NCI-H446 treated with DMSO at 0.1 percent for 48 hours (cell line): Measurements from ENCODE around the gene OXCT1.
"Not testable (repeated sequence)": the region's sequence is repeated elsewhere in the genome, so short reads cannot be mapped to it uniquely, and the experiment has no call there.

ENCODE experiments used
- DNase-seq: peaks from one replicate; lab custom pipeline; 2025; lab: John Stamatoyannopoulos, UW

OXCT1 gene

DNA sequence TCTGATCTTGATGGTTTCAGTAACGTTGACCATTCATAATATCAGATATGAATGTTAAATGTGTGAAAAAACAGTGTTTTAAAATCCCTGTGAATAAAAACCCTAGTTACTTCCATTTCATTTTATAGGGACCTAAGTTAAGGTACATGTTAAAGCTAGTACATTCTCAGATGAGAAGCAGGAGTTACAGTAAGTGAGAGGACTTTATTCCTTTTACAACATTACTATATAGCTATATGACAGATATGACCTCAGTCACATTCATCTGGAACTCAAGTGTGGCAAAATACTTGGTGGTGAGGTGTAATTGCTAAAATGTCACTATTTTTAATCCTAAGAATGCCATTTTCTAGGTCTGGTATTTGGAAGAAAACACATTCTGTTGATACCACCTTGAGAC, 96.4 kb downstream of the OXCT1 start:
- no peak for DNase-seq

- DNase-seq = no peak
These were observed 97.3 kb downstream of the OXCT1 start for GRCh38 chr5:41772785-41773442.

GRCh38 chr5:41772056-41772455, 98.2 kb downstream of the OXCT1 start:
- no peak for DNase-seq

DNA sequence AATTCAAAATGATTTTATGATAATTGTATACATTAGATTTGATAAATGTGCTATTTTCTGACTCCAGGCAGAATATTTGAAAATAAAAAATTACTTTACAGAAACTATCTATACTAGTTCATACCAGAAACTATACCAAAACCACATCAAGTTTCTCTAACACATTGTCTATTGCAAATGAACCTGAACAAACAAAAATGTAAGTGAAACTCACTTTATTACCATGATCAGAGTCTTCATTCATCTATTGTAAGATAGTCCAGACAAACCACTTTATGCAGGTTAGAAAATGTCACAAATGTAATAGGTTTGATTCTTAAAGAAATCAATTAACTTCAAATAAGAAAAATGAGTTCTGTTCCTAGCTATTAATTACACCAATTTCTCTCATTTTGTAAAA, 99.4 kb downstream of the OXCT1 start:
- no peak for DNase-seq

DNA sequence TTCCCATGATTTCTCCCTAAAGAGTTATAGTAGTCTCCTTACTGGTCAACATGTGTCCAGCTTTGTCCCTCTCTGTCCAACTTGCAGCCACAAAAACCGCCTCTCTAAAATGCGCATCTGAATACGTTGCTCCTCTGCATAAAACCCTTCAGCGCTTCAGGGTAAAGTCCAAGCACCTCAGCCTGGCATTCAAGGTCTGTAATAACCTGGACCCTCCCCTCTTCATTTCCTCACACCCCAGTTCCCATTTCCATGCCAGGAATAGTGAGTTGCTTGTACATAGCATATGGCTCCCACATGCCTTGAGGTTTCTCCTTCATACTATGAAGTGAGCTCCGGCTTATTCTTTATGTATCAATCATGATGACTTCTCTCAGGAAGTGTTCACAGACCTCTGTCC, 101.5 kb downstream of the OXCT1 start:
- DNase-seq = no peak

GRCh38 chr5:41764650-41765049, 105.6 kb downstream of the OXCT1 start:
- no peak for DNase-seq

DNA sequence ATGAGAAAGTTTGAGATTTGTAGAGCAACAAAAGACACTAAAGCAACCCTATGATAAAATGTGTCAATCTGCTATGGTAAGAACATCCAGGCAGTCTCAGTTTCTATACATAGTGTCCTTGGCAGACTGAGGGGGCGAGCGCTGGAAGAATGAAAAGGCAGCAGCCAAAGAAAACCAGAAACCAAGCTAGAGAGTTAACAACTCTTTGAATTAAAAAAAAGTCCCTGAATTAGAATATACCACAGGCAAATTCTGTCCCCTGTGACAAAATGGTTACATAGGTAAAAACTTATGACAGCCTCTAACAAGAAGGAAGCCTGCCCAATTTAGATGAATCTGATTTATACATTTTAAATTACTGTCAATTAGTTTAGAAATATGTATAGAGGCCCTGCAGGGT, 106.7 kb downstream of the OXCT1 start:
- DNase-seq = no peak

GRCh38 chr5:41763081-41763480, 107.1 kb downstream of the OXCT1 start:
- no peak for DNase-seq

DNA sequence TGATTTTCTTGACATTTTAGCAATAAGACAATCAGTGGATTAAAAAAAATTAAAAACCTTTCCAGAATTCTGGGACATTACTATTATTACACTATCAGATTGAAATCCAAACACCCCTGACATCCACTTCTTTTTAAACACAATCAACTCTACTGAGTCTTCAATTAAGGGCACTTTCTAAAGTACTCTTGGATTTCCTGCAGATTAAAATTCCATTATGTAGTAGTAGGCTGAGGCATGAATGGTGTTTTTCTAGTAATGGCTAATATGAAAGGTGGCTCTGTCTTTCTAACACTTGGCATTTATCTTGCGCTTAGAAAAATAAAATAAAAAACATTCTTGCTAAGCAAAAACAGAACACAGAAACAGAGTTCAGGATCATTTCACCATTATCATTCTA, 107.8 kb downstream of the OXCT1 start:
- DNase-seq = no peak

DNA sequence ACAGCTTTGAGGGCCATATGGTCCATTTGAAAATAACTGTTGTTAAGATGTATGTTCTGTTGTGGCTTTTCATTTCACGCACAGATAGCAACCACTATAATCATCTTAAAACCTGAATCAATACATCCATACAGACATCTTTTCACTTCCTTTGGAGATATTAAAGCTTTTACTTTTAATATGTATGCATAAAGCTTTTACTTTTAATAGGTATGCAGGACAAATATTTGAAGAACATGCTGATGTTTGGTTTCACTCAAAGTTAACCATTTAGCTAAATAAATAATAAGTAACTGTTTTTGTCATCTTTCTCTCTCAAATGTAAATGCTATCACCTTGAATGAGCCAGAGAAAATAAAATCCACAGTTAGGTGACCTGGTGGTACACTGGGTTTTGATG, 108.6 kb downstream of the OXCT1 start:
- no peak for DNase-seq

- no peak for DNase-seq
These were observed 114.5 kb downstream of the OXCT1 start for GRCh38 chr5:41755705-41756104.

DNA sequence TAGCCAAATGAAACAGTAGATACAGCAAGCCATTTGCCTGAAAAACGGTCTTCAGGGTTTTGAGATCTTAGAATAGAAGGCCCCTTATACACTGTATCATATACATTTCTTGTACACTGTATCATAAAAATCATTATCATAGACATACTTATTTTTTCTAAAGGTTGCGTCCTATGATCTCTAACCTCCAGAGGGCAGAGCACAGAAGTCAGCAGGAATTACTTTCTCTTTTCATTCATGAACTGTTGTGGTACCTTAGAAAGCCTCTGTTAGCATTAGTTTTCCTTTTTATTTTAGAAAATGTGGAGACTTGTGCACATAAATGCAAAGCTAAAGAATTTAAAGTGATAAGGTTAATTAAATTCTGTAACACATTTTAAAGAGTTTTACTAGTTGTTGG, 115.4 kb downstream of the OXCT1 start:
- DNase-seq = no peak

DNA sequence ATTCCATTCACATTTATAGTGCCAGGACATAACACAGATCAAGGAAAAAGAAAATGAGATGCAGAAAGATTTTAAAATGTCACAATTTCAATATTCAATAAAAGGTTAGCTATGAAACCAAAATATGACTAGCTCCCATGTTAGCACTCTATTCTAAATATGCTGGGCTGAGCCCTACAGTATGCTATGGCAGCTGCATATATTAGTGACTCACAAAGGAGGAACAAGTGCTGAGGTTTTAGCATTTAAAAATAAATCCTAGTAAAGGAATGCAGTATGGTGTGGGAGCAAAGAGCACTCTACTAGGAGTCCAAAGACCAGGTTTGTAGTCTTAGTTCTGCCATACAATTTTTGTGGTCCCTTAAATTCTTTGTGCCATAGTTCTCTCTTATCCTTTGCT, 118.4 kb downstream of the OXCT1 start:
- DNase-seq = no peak

GRCh38 chr5:41748631-41749030, 121.6 kb downstream of the OXCT1 start:
- DNase-seq = no peak

- DNase-seq = no peak
These were observed 122.5 kb downstream of the OXCT1 start for GRCh38 chr5:41747708-41748107.

- DNase-seq = no peak
These were observed 122.9 kb downstream of the OXCT1 start for GRCh38 chr5:41747301-41747700.

DNA sequence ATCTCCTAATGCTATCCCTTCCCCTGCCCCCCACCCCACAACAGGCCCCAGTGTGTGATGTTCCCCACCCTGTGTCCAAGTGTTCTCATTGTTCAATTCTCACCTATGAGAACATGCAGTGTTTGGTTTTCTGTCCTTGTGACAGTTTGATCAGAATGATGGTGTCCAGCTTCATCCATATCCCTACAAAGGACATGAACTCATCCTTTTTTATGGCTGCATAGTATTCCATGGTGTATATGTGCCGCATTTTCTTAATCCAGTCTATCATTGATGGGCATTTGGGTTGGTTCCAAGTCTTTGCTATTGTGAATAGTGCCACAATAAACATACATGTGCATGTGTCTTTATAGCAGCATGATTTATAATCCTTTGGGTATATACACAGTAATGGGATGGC, 127.6 kb downstream of the OXCT1 start:
- not testable (repeated sequence) for DNase-seq

- no peak for DNase-seq
These were observed 131.4 kb downstream of the OXCT1 start for GRCh38 chr5:41738710-41739354.

GRCh38 chr5:41736641-41737040, 133.6 kb downstream of the OXCT1 start:
- DNase-seq = no peak

DNA sequence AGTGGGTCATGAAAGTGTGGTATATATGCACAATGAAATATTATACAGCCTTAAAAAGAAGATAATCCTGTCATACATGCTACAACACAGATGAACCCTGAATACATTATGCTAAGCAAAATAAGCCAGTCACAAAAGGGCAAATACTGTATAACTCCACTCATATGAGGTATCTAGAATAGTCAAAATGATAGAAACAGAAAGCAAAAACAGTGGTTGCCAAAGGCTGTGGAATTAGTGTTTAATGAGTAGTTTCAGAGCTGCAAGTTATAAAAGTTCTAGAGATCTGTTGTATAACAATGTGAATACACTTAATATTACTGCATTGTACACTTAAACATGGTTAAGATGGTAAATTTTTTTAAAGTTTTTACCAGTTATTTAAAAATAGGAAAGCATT, 135.0 kb downstream of the OXCT1 start:
- no peak for DNase-seq

GRCh38 chr5:41729381-41729780, 140.8 kb downstream of the OXCT1 start:
- not testable (repeated sequence) for DNase-seq

- no peak for DNase-seq
These were observed 141.9 kb downstream of the OXCT1 start for GRCh38 chr5:41728281-41728680.

GRCh38 chr5:41722359-41722950, 147.8 kb downstream of the OXCT1 start:
- no peak for DNase-seq

GRCh38 chr5:41721516-41721915, 148.7 kb downstream of the OXCT1 start:
- DNase-seq = no peak
